ENCODE data around the gene CROCC.
A peak's percentile ranks its signal among the peaks of the same experiment; 100 is the strongest.

The CROCC gene

GRCh38 chr1:17011439-17012307 lies 89.9 kb downstream of the CROCC start, which contains the start of gene ATP13A2:
TSS of gene ATP13A2 (minus strand) at chr1:17011928. CDS start at chr1:17011738, 190 bp downstream.
- peak; percentile 50 to 67 for DNase-seq (ENCODE audit: low read depth in 2 of 2)

DNA sequence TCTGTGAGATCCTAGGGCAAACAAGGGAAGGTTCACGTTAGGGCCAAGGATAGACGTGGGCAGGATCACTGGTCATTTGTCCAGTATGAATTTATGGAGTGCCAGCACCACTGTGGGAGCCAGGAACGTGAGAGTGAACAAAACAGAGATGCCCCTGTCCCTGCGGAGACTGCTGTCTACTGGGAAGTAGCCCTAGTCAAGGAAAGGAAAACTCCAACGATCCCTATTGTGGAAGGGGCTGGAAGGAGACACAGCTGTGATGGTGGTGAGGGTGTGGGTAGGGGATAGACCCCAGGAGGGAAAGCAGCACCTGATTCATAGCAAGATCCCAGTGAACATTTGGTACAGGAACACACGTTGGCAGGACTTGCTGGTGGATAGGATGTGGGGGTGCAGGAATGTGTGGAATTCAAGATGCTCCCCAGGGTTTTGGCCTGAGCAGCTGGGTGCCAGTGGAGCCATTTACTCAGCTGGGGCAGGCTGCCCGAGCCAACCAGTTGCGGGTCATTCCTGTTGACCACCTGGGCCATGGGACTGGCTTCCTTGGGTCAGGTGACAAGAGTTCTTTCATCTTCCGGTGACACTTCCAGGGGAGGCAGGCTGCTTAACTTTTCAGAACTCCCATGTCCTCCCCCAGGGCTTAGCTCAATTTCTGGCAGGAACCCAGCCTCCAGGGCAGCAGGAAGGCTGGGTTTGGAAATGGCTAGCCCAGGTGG lies 91.2 kb downstream of the CROCC start:
- DNase-seq (ENCODE audit: low read depth in 2 of 2), result no peak

DNA sequence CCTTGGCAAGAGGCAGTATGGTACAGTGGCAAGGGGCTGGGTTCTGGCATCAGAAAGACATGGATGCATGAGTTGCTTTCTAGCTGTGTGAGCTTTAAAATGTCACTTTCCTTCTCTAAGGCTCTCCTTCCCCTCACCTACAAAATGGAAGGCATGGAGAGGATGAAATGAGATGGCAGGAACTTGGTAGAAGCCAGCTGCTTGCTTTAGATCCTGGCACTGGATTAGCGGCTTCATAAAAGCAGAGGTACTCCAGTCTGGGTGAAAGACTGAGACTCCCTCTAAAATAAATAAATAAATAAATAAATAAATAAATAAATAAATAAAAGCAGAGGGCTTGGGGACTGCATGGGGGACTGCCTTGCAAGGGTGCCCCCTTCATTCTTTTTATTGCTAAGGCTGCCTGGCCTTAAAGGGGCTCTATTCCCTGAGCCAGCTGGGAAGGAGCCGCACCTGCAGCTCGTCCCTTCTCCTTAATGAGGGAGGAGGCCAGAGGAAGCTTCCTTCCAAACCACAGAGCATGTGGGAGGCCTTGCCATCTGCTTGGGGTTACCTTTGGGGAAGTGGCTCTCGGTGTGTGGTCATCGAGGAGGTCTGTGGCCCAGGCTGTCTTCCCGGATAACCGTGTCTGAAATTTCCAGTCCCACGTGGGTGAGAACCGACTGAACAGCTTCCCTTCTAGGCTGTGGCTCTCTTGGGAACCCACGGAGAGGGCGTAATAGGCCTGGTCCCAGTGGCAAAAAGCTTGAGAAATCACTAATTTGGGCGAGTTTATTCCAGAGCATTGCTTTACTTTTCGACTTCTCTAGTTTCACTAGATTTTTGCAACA lies 92.0 kb downstream of the CROCC start:
- DNase-seq (ENCODE audit: low read depth in 2 of 2), result no peak

- DNase-seq (ENCODE audit: low read depth in 2 of 2), result no peak
Measured at GRCh38 chr1:17014671-17015567, 93.2 kb downstream of the CROCC start.

DNA sequence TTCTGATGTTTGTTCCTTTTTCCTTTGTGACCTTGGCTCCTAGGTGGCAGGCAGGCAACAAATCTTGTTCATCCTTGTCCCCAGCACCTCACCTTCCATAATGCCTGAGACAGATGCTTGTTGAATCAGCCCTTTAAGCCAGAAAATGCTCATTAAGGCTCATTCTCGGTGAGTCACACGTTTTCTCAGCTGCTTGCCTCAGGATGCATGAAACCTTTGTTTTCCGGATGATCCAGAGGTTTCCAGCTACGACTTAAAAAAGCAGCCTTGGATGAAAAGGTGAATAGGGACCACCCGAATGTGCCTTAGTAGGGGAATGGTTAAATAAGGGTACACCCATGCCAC lies 94.6 kb downstream of the CROCC start:
- no peak for DNase-seq (ENCODE audit: low read depth in 2 of 2)

DNA sequence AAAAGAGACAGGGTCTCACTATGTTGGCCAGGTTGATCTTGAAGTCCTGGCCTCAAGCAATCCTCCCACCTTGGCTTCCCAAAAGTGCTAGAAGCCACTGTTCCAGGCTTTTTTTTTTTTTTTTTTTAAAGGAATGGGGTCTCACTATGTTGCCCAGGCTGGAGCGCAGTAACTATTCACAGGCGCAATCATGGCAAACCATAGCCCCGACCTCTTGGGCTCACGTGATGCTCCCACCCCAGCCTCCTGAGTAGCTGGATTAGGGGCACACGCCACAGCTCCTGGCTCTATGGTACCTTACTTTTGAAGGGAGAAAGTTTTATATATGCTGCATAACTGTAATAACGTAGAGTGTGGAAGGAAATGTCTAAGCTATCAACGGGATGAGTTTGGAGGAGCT lies 95.7 kb downstream of the CROCC start:
- DNase-seq (ENCODE audit: low read depth in 2 of 2), result no peak

- no peak for DNase-seq (ENCODE audit: low read depth in 2 of 2)
Measured at GRCh38 chr1:17018849-17019248, 97.1 kb downstream of the CROCC start.

- DNase-seq (ENCODE audit: low read depth in 2 of 2), result no peak
Measured at GRCh38 chr1:17020502-17020901, 98.8 kb downstream of the CROCC start.

DNA sequence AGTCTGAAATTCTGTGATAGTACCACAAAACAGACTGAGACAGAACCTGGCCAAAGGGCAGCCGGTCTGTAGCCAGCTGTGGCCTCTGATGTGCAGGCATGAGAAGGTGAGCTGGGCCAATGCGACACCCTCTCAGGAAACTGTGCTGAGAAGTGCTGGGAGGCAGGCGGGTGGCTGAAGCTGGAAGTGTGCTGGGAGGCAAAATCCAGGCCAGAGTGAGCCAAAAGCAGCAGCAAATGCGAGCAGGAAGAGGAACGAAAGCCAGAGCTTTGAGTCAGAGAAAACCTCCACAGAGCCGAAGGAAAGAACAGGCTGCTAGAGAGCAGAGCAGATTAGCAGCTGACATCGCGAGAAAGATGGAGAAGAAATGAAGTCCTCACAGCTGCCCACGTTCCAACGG lies 100.2 kb downstream of the CROCC start:
- DNase-seq (ENCODE audit: low read depth in 2 of 2), result no peak
